ENCODE measurements around the gene C7orf33.

C7orf33 gene

DNA sequence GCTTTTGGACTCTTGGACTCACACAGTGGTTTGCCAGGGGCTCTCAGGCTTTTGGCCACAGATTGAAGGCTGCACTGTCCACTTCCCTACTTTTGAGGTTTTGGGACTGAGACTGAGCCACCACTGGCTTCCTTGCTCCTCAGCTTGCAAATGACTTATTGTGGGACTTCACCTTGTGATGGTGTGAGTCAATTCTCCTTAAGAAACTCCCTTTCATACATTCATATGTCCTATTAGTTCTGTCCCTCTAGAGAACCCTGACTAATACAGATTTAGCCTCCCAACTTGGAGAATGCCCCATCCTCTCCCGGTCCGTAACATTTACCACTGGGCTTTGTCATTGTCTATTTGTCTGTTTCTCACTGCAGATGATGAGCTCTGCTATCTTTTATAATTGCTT lies 55.3 kb downstream of the C7orf33 start:
- Histone ChIP-seq H3K27ac (replicated peaks; ENCODE audit: low read length) (no peak overlapping the region), H4K8ac (ENCODE audit: low read depth, low read length) (no peak overlapping the region), H2BK120ac (ENCODE audit: low read depth, low read length) (no peak overlapping the region), H2AFZ (ENCODE audit: low read length) (no peak overlapping the region), H2AK5ac (ENCODE audit: low read depth, low read length) (no peak overlapping the region), H3K4ac (ENCODE audit: low read length) (no peak overlapping the region), H3K18ac (ENCODE audit: low read length) (no peak overlapping the region), H4K91ac (ENCODE audit: low read depth, low read length, poor library complexity) (no peak overlapping the region), H3K27me3 (ENCODE audit: control insufficient read depth in 3 of 3, insufficient read depth in 3 of 3, low read depth in 1 of 3, low read length in 3 of 3) (peaks cover 0 to 6% (median 0%) of the 10 kb centered on the region in 3 experiments), H3K4me2 (ENCODE audit: insufficient read depth, low read length, poor library complexity, severe bottlenecking) (no peak overlapping the region), H3K36me3 (replicated peaks in 1 of 2; ENCODE audit: control insufficient read depth in 2 of 2, insufficient read depth in 2 of 2, low read length in 2 of 2) (no peaks in the 10 kb centered on the region), H3K14ac (ENCODE audit: low read length) (no peak overlapping the region), H3K4me3 (ENCODE audit: low read length in 2 of 2) (no peak overlapping the region), H3K9me3 (replicated peaks in 1 of 2; ENCODE audit: control insufficient read depth in 2 of 2, insufficient read depth in 1 of 2, low read depth in 1 of 2, low read length in 2 of 2) (no peaks in the 10 kb centered on the region), H3K9ac (ENCODE audit: low read depth, low read length, poor library complexity) (no peak overlapping the region), H3K23ac (ENCODE audit: low read depth, low read length, poor library complexity) (no peak overlapping the region), H3K79me1 (ENCODE audit: low read depth, low read length) (no peaks in the 10 kb centered on the region), H2BK5ac (ENCODE audit: low read length) (no peak overlapping the region), H3K4me1 (ENCODE audit: control insufficient read depth in 2 of 2, insufficient read depth in 1 of 2, low read depth in 1 of 2, low read length in 2 of 2) (no peaks in the 10 kb centered on the region), H2BK12ac (ENCODE audit: low read length) (no peak overlapping the region), H2BK15ac (ENCODE audit: low read length) (no peak overlapping the region)
- no CpG with 5 or more reads among the region's 2 CpGs for WGBS, 2 donors (ENCODE audit: extremely low coverage in 2 of 2, insufficient read length in 2 of 2, insufficient replicate concordance in 1 of 2)
- no peak for DNase-seq (ENCODE audit: low spot score)

- H4K91ac ChIP-seq (ENCODE audit: low read depth, low read length, poor library complexity): no peak overlapping the region
- H3K36me3 ChIP-seq (replicated peaks in 1 of 2; ENCODE audit: control insufficient read depth in 2 of 2, insufficient read depth in 2 of 2, low read length in 2 of 2): no peaks in the 10 kb centered on the region
- H2AFZ ChIP-seq (ENCODE audit: low read length): no peak overlapping the region
- DNase-seq (ENCODE audit: low spot score): no peak
- no peak overlapping the region for H3K14ac ChIP-seq (ENCODE audit: low read length)
- H3K27me3 ChIP-seq (ENCODE audit: control insufficient read depth in 3 of 3, insufficient read depth in 3 of 3, low read depth in 1 of 3, low read length in 3 of 3): no peaks in the 10 kb centered on the region
- no peak overlapping the region for H3K4me3 ChIP-seq (ENCODE audit: low read length in 2 of 2)
- H2BK120ac ChIP-seq (ENCODE audit: low read depth, low read length): no peak overlapping the region
- H3K4me1 ChIP-seq (ENCODE audit: control insufficient read depth in 2 of 2, insufficient read depth in 1 of 2, low read depth in 1 of 2, low read length in 2 of 2): no peaks in the 10 kb centered on the region
- no peak overlapping the region for H2AK5ac ChIP-seq (ENCODE audit: low read depth, low read length)
- H2BK12ac ChIP-seq (ENCODE audit: low read length): no peak overlapping the region
- H4K8ac ChIP-seq (ENCODE audit: low read depth, low read length): no peak overlapping the region
- no peaks in the 10 kb centered on the region for H3K9me3 ChIP-seq (replicated peaks in 1 of 2; ENCODE audit: control insufficient read depth in 2 of 2, insufficient read depth in 1 of 2, low read depth in 1 of 2, low read length in 2 of 2)
- H2BK5ac ChIP-seq (ENCODE audit: low read length): no peak overlapping the region
- no peak overlapping the region for H3K9ac ChIP-seq (ENCODE audit: low read depth, low read length, poor library complexity)
- H3K4ac ChIP-seq (ENCODE audit: low read length): no peak overlapping the region
- H3K18ac ChIP-seq (ENCODE audit: low read length): no peak overlapping the region
- no peak overlapping the region for H3K23ac ChIP-seq (ENCODE audit: low read depth, low read length, poor library complexity)
- no peak overlapping the region for H2BK15ac ChIP-seq (ENCODE audit: low read length)
- H3K4me2 ChIP-seq (ENCODE audit: insufficient read depth, low read length, poor library complexity, severe bottlenecking): no peak overlapping the region
- no peaks in the 10 kb centered on the region for H3K79me1 ChIP-seq (ENCODE audit: low read depth, low read length)
- WGBS, 2 donors (ENCODE audit: extremely low coverage in 2 of 2, insufficient read length in 2 of 2, insufficient replicate concordance in 1 of 2): no CpG with 5 or more reads among the region's 4 CpGs
- no peak overlapping the region for H3K27ac ChIP-seq (replicated peaks; ENCODE audit: low read length)
Observed at GRCh38 chr7:148650232-148650858, 59.8 kb downstream of the C7orf33 start.

- Histone ChIP-seq H3K9me3 (replicated peaks in 1 of 2; ENCODE audit: control insufficient read depth in 2 of 2, insufficient read depth in 1 of 2, low read depth in 1 of 2, low read length in 2 of 2) (no peaks in the 10 kb centered on the region), H2AFZ (ENCODE audit: low read length) (no peak overlapping the region), H3K4ac (ENCODE audit: low read length) (no peak overlapping the region), H4K8ac (ENCODE audit: low read depth, low read length) (no peak overlapping the region), H2BK5ac (ENCODE audit: low read length) (no peak overlapping the region), H3K18ac (ENCODE audit: low read length) (no peak overlapping the region), H3K27ac (replicated peaks; ENCODE audit: low read length) (no peak overlapping the region), H3K4me2 (ENCODE audit: insufficient read depth, low read length, poor library complexity, severe bottlenecking) (no peak overlapping the region), H3K36me3 (replicated peaks in 1 of 2; ENCODE audit: control insufficient read depth in 2 of 2, insufficient read depth in 2 of 2, low read length in 2 of 2) (no peaks in the 10 kb centered on the region), H3K9ac (ENCODE audit: low read depth, low read length, poor library complexity) (no peak overlapping the region), H2BK15ac (ENCODE audit: low read length) (no peak overlapping the region), H4K91ac (ENCODE audit: low read depth, low read length, poor library complexity) (no peak overlapping the region), H3K27me3 (ENCODE audit: control insufficient read depth in 3 of 3, insufficient read depth in 3 of 3, low read depth in 1 of 3, low read length in 3 of 3) (peaks cover 0 to 4% (median 0%) of the 10 kb centered on the region in 3 experiments), H3K4me3 (ENCODE audit: low read length in 2 of 2) (no peak overlapping the region), H3K14ac (ENCODE audit: low read length) (no peak overlapping the region), H2BK12ac (ENCODE audit: low read length) (no peak overlapping the region), H3K4me1 (ENCODE audit: control insufficient read depth in 2 of 2, insufficient read depth in 1 of 2, low read depth in 1 of 2, low read length in 2 of 2) (no peaks in the 10 kb centered on the region), H2BK120ac (ENCODE audit: low read depth, low read length) (no peak overlapping the region), H3K79me1 (ENCODE audit: low read depth, low read length) (no peaks in the 10 kb centered on the region), H2AK5ac (ENCODE audit: low read depth, low read length) (no peak overlapping the region), H3K23ac (ENCODE audit: low read depth, low read length, poor library complexity) (no peak overlapping the region)
- DNase-seq (ENCODE audit: low spot score): no peak
Observed at GRCh38 chr7:148652773-148653172, 62.2 kb downstream of the C7orf33 start.

- Histone ChIP-seq H3K18ac (ENCODE audit: low read length) (no peak overlapping the region), H2AFZ (ENCODE audit: low read length) (no peak overlapping the region), H3K36me3 (replicated peaks in 1 of 2; ENCODE audit: control insufficient read depth in 2 of 2, insufficient read depth in 2 of 2, low read length in 2 of 2) (no peaks in the 10 kb centered on the region), H3K9me3 (replicated peaks in 1 of 2; ENCODE audit: control insufficient read depth in 2 of 2, insufficient read depth in 1 of 2, low read depth in 1 of 2, low read length in 2 of 2) (no peaks in the 10 kb centered on the region), H3K27ac (replicated peaks; ENCODE audit: low read length) (no peak overlapping the region), H2BK12ac (ENCODE audit: low read length) (no peak overlapping the region), H2BK5ac (ENCODE audit: low read length) (no peak overlapping the region), H3K79me1 (ENCODE audit: low read depth, low read length) (no peaks in the 10 kb centered on the region), H3K14ac (ENCODE audit: low read length) (no peak overlapping the region), H4K8ac (ENCODE audit: low read depth, low read length) (no peak overlapping the region), H2AK5ac (ENCODE audit: low read depth, low read length) (no peak overlapping the region), H3K9ac (ENCODE audit: low read depth, low read length, poor library complexity) (no peak overlapping the region), H3K27me3 (ENCODE audit: control insufficient read depth in 3 of 3, insufficient read depth in 3 of 3, low read depth in 1 of 3, low read length in 3 of 3) (peaks cover 0 to 4% (median 0%) of the 10 kb centered on the region in 3 experiments), H3K4me1 (ENCODE audit: control insufficient read depth in 2 of 2, insufficient read depth in 1 of 2, low read depth in 1 of 2, low read length in 2 of 2) (no peaks in the 10 kb centered on the region), H3K4me3 (ENCODE audit: low read length in 2 of 2) (no peak overlapping the region), H4K91ac (ENCODE audit: low read depth, low read length, poor library complexity) (no peak overlapping the region), H2BK120ac (ENCODE audit: low read depth, low read length) (no peak overlapping the region), H3K4ac (ENCODE audit: low read length) (no peak overlapping the region), H3K23ac (ENCODE audit: low read depth, low read length, poor library complexity) (no peak overlapping the region), H2BK15ac (ENCODE audit: low read length) (no peak overlapping the region), H3K4me2 (ENCODE audit: insufficient read depth, low read length, poor library complexity, severe bottlenecking) (no peak overlapping the region)
- DNase-seq (ENCODE audit: low spot score): no peak
- 100% methylated on average over 1 of the region's 4 CpGs for WGBS, 2 donors (ENCODE audit: extremely low coverage in 2 of 2, insufficient read length in 2 of 2, insufficient replicate concordance in 1 of 2)
Observed at GRCh38 chr7:148657929-148658328, 67.4 kb downstream of the C7orf33 start.
